GM18873 (cell line): ENCODE data around the gene BHLHA15.

Experiments used
- ATAC-seq: cut with Tn5 transposase; IDR thresholded peaks from one replicate; pipeline ENCODE4 v1.9.1; 2021; ENCODE audit warnings: mild to moderate bottlenecking, moderate library complexity, moderate number of reproducible peaks; ENCODE audit not compliant: unreplicated experiment, low FRiP score

The BHLHA15 gene

GRCh38 chr7:98223351-98223897 is 12.2 kb downstream of the BHLHA15 start:
- ATAC-seq: no peak

GRCh38 chr7:98223898-98224700 is 12.9 kb downstream of the BHLHA15 start:
- ATAC-seq: no peak

DNA sequence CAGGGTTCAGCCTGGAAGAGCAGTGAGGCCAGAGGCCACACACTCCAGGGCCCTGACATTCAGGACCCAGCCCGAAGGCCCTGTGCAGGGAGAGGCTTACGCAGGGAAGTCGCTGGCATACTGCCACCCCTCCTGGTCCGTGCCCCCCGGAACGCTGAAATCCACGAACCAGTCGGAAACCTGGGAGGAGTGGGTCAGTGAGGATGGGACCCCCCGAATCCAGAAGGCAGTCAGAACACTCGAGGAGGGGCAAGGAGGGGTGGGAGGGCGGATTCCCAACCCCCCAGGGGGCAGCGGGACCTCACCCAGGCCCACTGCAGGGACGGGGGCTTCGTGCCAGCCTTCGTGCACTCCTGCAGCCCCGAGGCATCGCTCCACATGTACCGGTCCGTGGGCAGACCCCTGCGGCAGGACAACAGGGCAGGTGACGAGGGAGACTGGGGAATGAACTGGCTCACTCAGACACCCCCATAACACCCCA is 13.5 kb downstream of the BHLHA15 start:
- no peak for ATAC-seq

GRCh38 chr7:98225913-98226614 is 14.8 kb downstream of the BHLHA15 start:
- ATAC-seq: no peak

- no peak for ATAC-seq
These were observed 16.7 kb downstream of the BHLHA15 start for GRCh38 chr7:98227939-98228338.

GRCh38 chr7:98228801-98229200 is 17.6 kb downstream of the BHLHA15 start:
- no peak for ATAC-seq

DNA sequence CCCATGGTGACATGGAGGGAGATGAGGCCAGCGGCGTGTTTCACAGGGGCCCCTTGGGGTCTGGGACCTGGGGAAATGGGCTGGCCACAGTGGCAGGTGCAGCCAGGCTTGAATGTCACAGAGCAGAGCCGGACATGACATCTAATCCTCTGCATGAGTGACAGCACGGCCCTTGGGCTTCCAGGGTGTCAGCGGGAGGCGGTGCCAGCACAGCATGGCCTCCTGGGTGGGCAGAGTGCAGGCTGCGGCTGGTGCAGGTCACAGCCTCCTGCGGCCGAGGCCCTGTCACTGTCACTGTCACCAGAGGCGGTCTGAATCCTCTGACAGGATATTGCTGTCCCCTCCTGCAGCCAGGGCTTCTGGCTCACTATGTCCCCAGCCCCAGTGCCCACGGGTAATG is 18.2 kb downstream of the BHLHA15 start:
- ATAC-seq: no peak

- ATAC-seq: no peak
These were observed 18.9 kb downstream of the BHLHA15 start for GRCh38 chr7:98229991-98230745.

GRCh38 chr7:98230746-98231471 is 19.7 kb downstream of the BHLHA15 start:
- no peak for ATAC-seq

DNA sequence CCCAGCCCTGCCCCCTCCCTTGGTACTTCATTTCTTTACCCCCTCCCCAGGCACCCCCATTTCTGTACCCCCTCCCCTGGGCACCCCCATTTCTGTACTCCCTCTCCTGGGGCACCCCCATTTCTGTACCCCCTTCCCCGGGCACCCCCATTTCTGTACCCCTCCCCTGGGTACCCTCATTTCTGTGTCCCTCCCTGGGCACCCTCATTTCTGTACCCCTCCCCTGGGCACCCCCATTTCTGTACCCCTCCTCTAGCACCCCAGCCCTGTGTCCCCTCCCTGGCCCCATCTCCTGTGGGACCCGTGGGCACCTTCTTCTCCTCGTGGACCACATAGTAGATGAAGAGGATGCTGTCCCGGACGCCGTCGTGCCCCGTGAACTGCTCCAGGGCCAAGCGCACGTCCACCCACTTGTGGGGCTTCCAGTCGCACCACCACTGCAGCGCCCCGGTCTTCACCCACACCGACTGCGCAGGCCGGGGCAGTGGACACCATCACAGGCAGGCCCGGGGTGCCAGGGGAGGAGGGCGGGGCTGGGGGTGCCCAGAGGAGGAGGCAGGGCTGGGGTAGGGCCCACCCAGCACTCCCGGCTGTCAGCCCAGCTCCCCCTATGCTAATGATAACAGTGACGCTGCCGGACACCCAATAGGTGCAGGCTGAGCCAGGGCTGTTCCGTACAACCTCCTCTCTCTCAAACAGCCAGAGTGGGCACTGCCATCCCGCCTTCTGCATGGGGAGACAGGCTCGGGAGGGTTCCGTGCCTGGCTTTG is 20.4 kb downstream of the BHLHA15 start:
- no peak for ATAC-seq

GRCh38 chr7:98232263-98232585 is 21.0 kb downstream of the BHLHA15 start:
- ATAC-seq: no peak

DNA sequence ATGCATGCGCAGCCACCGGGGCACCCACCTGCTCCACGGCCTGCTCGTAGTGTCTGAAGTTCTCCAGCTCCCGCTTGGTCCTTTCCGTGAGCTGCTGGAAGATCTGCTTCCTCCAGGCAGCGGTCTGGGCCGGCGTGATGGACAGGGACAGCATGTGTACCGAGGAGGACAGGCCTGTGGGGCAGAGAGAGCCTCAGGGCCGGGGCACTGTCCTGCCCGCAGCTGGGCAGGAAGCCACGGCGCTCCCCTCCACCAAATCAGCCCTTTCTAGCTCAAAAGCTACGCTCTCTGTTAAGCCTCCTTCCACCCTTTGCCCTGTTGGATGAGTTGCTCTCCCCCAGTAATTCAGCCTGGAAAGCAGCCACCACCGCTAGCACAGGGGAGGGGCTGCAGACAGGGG is 21.6 kb downstream of the BHLHA15 start:
- no peak for ATAC-seq

DNA sequence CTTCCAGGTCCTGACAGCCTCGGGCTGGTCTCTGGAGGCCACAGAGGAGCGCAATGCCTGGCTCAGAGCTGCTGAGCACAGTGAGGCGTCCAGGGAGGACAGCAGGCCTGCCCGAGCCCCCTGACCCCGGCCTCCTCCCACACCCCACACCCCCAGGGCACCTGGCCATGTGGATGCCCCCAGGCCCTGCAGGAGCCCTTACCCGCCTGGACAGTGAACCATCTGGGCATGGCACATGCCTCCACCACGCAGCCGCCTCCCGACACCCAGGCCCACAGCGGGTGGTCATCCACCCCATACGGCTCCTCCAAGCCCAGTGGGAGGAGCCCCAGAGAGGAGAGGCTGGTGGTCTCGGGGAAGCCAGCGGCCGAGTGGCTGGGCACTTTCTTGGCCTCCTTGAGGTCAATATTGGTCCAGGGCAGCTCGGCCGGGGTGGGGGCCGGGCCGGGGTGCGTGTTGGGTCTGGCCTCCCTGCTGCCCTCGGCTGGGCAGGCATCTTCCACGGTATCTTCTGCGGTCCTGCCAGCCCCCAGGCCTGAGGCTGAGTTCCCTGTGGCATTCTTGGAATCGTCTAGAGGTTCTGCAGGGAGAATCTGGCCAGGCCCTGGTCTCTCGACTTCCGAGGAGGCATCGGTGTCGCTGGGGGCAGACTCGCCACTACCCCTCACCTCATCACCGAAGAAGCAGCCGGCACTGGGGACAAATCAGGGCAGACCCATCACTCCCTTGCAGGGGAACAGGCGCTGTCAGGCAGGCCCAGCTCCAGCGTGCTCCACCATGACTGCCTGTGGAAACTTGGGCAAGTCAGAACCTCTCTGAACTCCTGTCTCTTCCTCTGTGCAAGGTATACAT is 22.2 kb downstream of the BHLHA15 start:
- ATAC-seq: no peak

DNA sequence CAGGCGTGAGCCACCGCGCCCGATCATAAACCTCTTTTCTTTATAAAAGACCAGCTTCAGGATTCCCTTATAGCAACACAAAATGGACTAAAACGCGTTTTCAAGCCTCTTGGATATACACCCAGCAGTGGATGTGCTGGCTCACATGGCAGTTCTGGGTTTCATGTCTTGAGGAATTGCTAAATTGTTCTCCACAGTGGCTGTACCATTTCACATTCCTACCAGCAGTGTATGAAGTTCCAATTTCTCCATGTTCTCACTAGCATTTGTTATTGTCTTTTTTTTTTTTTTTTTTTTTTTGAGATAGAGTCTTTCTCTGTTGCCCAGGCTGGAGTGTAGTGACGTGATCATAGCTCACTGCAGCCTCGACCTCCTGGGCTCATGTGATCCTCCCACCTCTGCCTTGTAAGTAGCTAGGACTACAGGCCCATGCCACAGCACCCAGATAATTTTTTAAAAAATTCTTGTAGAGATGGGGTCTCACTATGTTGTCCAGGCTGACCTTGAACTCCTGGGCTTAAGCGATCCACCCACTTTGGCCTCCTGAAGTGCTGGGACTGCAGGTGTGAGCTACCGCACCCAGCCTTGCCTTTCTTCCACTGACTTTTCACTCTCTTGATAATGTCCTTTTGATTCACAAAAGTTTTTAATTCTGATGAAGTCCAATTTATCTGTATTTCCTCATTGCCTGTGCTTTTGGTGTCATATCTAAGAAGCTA is 23.3 kb downstream of the BHLHA15 start:
- ATAC-seq: no peak

- no peak for ATAC-seq
These were observed 24.7 kb downstream of the BHLHA15 start for GRCh38 chr7:98235901-98236300.

GRCh38 chr7:98236355-98237185 is 25.3 kb downstream of the BHLHA15 start:
- ATAC-seq: no peak

DNA sequence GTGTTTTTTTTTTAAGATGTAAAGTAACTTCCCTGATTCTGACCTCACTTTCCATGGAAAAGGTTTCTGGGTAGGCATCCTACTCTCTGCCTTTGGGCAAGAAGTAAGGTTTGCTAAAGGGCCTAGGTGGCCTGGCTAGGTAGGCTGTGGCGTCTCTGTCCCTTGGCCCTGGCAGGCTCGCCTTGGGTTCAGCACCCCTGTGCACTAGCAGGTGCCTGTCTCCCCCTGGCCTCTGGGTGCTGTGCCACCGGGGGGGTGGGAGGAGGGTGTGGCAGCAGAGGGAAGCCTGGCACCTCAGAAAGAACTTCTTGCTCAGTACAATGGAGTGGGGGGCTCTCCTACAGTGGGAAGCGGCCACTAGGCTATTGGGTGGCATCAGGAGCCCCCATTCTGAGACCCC is 26.8 kb downstream of the BHLHA15 start:
- no peak for ATAC-seq
